Spleen (tissue), 7 donors: ENCODE measurements around the gene KCNC1.

Source experiments
- CTCF ChIP-seq, 11 experiments: fragments of 200-600 bp in 7 of 11; fragments of 450-650 bp in 4 of 11; sonication (generic) in 4 of 11; IDR thresholded peaks in 8 of 11; conservative IDR thresholded peaks in 3 of 11; 1 replicate in 7 of 11; 2 replicates in 4 of 11; pipeline versions ENCODE4 v1.4.0 to v1.8.0; 2016 to 2021; ENCODE audit warnings: antibody characterized with exemption in 11 of 11, inconsistent platforms in 4 of 11, mild to moderate bottlenecking in 1 of 11
- POLR2A ChIP-seq, 3 donors: fragments of 450-650 bp; IDR thresholded peaks; one replicate each; pipeline ENCODE4 v1.5.1; 2017; ENCODE audit warnings: antibody characterized with exemption in 3 of 3, mild to moderate bottlenecking in 1 of 3
- POLR2AphosphoS5 ChIP-seq, 3 donors: sonication (generic); formaldehyde crosslinking; IDR thresholded peaks; one replicate each; pipeline ENCODE4 v1.5.1; 2017; ENCODE audit warnings: antibody characterized with exemption in 3 of 3
- donor health status: DM: no; HTN: no; CAD: no; lungs with moderate emphysema.
- donor health status: DM: no; HTN: no; CAD: no.
- donor health status: DM: no; HTN: no; CAD: no.

GRCh38 chr11:17763703-17764102, 29.1 kb downstream of the KCNC1 start:
- TF ChIP-seq CTCF (IDR thresholded peaks at IDR 0.05 in 8 of 11, conservative IDR thresholded peaks at IDR 0.05 in 3 of 11) (no peak), POLR2AphosphoS5 (IDR thresholded peaks at IDR 0.05) (no peak), POLR2A (IDR thresholded peaks at IDR 0.05) (no peak)
